Putamen (tissue), 1 donor: ENCODE data around the gene MYL7.
"Not testable (repeated sequence)": the region's sequence is repeated elsewhere in the genome, so short reads cannot be mapped to it uniquely, and the experiment has no call there.

ENCODE experiments used
- DNase-seq: peaks from one replicate; pipeline ENCODE4 v3.0.0-alpha.2; 2016; ENCODE audit warnings: low spot score

Gene MYL7

DNA sequence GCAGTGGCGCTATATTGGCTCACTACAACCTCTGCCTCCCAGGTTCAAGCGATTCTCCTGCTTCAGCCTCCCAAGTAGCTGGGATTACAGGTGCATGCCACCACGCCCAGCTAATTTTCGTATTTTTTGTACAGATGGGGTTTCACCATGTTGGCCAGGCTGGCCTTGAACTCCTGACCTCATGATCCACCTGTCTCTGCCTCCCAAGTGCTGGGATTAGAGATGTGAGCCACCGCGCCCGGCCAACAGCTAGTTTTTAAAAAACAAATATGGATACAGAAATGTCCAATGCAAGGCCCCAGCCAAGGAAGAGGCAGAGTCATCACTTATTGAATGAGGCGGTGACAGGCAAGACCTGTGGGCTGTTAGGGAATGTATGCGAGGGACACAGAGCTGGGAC is 30.8 kb upstream of the MYL7 start:
- DNase-seq, result not testable (repeated sequence)

- no peak for DNase-seq
These were observed 26.8 kb upstream of the MYL7 start for GRCh38 chr7:44167920-44168319.

DNA sequence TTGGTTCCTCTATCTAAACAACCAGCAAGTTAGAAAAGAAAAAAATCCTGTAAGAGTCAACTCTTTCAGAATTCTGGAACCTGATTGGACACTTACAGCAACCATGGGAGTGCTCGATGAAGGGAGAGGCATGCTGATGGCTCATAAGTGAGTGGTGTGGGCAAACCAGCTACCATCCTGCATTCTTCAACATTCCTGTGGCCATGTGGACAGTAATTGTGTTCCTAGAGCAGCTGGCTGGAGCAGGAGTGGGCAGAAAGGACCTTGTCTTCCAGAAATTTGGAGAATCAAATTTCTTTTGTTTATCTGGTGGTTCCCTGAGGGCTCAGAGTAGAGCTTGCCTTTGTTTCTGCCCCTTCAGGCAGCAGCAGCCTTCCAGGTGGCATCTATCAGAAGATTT is 22.5 kb upstream of the MYL7 start:
- no peak for DNase-seq

GRCh38 chr7:44162785-44163395 is 21.8 kb upstream of the MYL7 start:
- DNase-seq, result no peak

- no peak for DNase-seq
These were observed 21.0 kb upstream of the MYL7 start for GRCh38 chr7:44162179-44162578.

GRCh38 chr7:44161371-44161770 is 20.2 kb upstream of the MYL7 start:
- DNase-seq, result no peak

- DNase-seq, result no peak
These were observed 18.9 kb upstream of the MYL7 start for GRCh38 chr7:44159824-44160630.

- DNase-seq, result peak; percentile 20
These were observed 17.9 kb upstream of the MYL7 start for GRCh38 chr7:44158873-44159631.

DNA sequence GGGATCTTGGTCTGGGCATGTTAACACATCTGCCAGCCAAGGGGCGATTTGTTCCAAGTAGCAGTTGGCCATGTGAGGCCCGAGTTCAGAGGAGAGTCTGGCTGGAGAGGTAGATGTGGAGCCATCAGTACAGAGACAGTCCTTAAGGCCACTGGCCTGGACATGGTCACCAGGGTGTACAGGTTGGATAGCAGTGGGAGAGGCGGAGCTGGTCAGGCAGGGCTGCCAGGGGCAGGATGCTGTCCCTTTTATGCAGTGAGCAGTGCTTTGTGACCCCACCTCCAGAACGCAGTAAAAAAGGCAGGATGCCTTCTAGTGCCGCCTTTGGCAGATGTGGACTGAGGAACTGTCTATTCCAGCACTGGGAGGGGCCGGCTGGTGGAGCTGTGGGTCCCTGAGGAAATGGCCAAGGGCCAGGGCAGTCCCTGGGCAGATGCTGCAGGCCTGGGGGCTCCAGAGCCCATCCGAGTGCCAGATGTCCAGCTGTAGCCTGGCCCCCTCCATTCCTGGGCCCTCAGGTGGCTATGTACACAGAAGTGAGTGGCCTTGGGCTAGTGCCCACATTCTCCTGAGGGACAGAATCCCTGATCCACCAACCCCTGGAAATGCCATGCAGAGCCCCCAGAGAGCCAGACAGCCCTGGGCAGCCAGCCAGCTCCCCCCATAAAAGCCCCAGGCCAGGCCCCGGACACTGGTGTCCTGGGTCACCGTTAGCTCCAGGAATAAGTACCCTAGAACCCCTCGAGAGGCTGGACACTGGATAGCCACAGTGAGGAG is 17.2 kb upstream of the MYL7 start:
- no peak for DNase-seq

GRCh38 chr7:44157116-44158080 is 16.3 kb upstream of the MYL7 start:
- DNase-seq, result no peak

DNA sequence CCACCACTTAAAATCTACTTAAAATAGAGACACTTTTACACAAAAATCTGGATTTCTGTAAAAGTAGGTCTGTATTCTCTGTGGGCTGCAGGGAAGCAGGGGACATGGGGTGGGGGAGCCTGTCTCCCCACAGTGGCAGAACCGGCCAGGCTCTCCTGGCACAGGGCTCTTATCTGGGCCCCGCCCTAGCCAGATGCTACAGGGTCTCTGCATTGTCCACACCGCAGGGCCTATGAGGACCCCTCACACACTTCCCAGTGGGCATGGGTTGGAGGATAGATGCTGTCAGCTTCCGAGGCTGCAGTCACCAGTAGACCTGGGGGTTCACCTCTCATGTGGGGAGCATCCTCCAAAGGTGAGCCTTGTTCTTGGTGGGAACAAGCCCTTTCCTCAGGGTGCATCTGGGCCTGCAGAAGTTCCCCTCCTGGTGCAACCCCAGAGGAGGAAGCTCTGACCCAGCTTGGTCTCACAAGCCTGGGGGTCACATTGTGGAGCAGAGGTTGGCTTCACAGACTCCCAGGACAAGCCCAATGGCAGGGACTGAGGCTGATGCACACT is 15.4 kb upstream of the MYL7 start:
- no peak for DNase-seq

DNA sequence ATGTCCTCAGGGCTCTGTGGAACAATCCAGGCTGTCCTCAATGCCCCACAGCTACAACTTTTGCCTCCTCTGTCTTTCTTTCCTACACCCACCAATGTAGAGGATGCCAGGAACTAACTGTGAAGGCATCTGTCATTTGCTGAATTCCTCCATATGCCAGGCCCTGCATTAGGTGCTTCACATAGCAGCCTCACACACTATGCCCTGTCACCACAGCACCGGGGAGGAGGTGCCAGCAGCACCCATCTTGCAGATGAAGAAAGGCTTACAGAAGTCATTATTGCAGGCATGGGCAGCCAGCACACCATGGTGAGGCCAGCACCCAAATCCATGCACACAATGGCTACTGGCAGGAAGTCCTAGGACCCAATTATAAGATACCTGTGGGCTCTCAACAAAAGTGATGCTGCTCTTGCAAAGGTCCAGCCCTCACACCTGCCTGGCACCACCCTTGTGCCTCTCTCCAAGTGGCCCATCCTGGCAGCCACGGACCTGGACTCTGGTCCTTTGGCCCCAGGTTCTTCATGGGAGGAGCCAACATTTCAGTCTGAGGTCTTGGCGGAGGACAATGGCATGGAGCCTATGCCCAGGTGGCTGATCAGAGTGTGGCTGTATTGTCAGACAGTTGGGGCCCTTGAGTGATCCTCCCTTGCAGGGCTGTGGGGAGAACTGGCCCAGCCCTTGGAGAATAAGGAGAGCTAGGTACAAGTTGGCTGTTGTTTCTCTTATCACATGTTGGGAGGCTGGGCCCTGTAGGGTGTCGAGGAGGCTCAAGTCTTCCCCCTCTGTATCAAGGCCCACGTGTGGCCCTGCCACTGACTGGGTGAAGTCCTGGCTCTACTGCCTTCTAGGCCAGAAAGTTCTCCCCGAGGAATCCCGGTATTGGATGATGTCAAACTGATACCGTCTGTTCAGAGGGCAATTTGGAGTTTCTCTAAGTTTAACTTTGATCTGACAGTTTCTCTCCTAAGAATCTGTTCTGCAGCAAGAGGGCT is 14.4 kb upstream of the MYL7 start:
- DNase-seq, result no peak

GRCh38 chr7:44154703-44155102 is 13.6 kb upstream of the MYL7 start:
- no peak for DNase-seq

GRCh38 chr7:44153948-44154335 is 12.8 kb upstream of the MYL7 start:
- no peak for DNase-seq

DNA sequence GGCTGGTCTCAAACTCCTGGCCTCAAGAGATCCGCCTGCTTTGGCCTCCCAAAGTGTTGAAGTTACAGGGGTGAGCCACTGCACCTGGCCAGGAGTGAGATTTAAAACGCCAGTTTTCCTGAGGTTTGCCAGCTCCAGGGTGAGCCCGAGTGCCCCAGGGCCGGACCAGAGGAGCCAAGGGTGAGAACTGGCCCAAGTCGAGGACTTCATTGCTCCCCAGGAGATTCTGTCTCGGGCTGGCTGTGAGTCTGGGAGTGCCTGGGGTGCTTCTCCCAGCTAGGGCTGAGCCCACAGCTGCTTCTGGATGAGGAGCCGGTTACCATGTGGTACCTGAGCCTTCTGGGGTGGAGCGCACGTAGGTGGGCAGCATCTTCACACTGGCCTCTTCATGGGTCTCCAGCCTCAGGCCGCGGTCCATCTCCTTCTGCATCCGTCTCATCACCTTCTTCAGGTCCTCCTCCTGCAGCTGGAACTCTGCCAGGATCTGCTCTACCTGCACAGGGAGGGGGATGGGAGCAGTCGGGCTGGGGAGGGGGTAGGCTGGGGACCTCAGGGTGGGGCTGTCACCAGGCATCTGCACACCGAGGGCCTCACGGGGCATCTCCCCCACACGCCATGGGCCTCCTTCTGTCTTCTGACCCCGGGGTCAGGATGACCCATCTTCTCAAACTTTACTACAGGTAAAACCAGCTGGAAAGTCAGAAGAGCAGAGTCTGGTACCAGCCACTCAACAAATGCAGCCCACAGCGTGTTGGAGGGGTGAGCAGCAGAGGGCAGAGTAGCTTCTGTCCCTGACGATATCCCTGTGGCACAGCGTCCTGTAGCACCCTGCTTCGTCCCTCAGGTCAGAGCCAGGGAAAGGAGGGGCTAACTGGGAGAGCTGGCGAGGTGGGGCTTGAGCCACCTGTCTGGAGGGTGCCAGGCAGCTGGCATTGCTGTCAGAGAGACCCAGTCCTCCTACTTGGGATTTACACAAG is 12.1 kb upstream of the MYL7 start:
- DNase-seq, result no peak

- no peak for DNase-seq
These were observed 10.8 kb upstream of the MYL7 start for GRCh38 chr7:44151956-44152355.

DNA sequence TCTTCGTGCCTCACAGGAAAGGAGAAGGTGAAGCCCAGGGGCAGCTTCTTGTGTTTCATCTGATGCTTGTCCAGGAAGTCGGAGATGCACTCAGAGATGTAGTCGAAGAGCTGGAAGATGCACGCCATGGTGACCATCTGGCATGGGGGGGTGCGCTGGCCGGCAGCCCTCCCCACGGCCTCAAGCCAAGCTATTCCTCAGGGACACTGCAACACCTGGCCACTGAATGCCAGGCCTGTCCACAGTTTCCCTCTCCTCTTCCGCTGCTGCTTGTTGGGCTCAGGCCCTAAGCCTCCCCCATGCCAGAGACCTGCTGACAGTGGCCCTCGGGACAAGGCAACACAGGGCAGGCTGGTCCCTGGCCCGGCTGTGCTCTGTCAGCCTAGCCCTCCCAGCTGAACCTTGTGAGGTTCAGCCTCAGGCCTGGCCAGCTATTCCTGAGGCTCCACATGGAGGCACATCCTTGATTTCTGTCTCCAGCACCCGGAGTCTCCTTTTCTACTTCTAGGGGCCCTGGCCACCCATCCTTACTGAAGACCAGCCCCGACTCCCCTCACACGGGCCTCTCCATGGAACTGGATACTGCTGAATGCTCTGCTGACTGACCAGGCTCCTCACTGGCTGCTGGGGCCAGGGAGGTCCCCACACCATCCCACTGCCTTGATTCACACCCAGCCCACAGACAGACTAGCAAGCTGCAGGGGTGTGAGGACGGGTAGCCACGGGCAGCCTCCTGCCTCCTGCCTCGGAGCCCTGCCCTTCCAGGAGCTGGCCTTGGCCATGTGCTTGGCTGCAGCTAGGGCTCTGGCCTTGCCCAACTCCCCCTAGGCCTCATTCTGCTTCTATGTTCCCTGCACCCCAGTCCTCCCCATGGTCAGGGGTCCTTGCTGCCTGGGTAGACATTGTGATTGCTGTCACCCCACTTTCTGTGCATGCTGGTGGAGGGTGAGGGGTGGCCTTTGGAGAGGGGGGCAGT is 10.1 kb upstream of the MYL7 start:
- DNase-seq, result no peak
